Measurements from ENCODE around the gene RDH5. TPM values are rescaled to one million over a fixed set of nuclear protein-coding genes. Genes with fewer than 3 reads are reported as not detected.

Gene RDH5
- polyA plus RNA-seq, 1 of the 3 experiments (the other 2 are of a cell fraction), result 5.2 TPM

- Histone ChIP-seq H3K36me3 (replicated peaks in 1 of 2; ENCODE audit: control insufficient read depth in 1 of 2, insufficient read depth in 2 of 2, low read length in 1 of 2) (no peaks in the 10 kb centered on the region), H3K27me3 (ENCODE audit: insufficient read depth) (no peaks in the 10 kb centered on the region; the same call in 1 of the 2 replicates), H3K9me2 (no peaks in the 10 kb centered on the region), H3K4me2 (no peak overlapping the region), H3K79me2 (ENCODE audit: insufficient read depth) (peaks cover 13% of the 10 kb centered on the region; the same call in 1 of the 2 replicates), H3K27ac (ENCODE audit: low read depth in 2 of 2, low read length in 1 of 2) (peak overlapping the region in 1 of 2 experiments; percentile 64; a peak in 2 of 4 replicates), H3K4me1 (ENCODE audit: control insufficient read depth in 1 of 2, insufficient read depth in 2 of 2, low read depth in 1 of 2, low read length in 1 of 2) (peaks cover 15 to 21% of the 10 kb centered on the region in 2 experiments; a peak in 3 of 4 replicates), H3K4me3 (ENCODE audit: low read depth in 2 of 2, low read length in 1 of 2) (no peak overlapping the region), H3K9ac (no peak overlapping the region), H3K9me3 (no peaks in the 10 kb centered on the region), H2AFZ (ENCODE audit: low read depth) (no peak overlapping the region), H3F3A (replicated peaks; ENCODE audit: insufficient read depth) (peaks cover 9% of the 10 kb centered on the region), H4K20me1 (ENCODE audit: insufficient read depth) (no peaks in the 10 kb centered on the region)
- TF ChIP-seq CTCF (IDR thresholded peaks at IDR 0.05), result no peak
- TF ChIP-seq MAX (IDR thresholded peaks at IDR 0.05; ENCODE audit: low read depth), result no peak
- TF ChIP-seq NRF1 (IDR thresholded peaks at IDR 0.05; ENCODE audit: low read depth, low read length), result no peak
- TF ChIP-seq GABPA (IDR thresholded peaks at IDR 0.05; ENCODE audit: low read depth), result no peak
- TF ChIP-seq FOSL2 (IDR thresholded peaks at IDR 0.05; ENCODE audit: borderline replicate concordance, low read depth), result no peak
- 0% methylated on average over 1 of the region's 1 CpG for WGBS (ENCODE audit: low lambda C conversion rate)
- CTCF ChIA-PET, result interaction anchor here (0.8 to 1.2 kb wide), 3 partner anchors 10 to 57 kb away, joined by 3 to 4 read pairs (median 3); no protein-coding TSS in a partner anchor
- DNase-seq, result no peak
- POLR2A ChIA-PET, result no interaction called here
Observed at GRCh38 chr12:55712700-55713415, 7.3 kb upstream of the RDH5 start.

- 31% methylated on average over 2 of the region's 2 CpGs for WGBS (ENCODE audit: low lambda C conversion rate)
- CTCF ChIA-PET, result interaction anchor here (0.8 kb wide), 1 partner anchor 58 kb away, joined by 3 read pairs; no protein-coding TSS in a partner anchor
Observed at GRCh38 chr12:55713721-55714120, 6.5 kb upstream of the RDH5 start.

More at GRCh38 chr12:55713721-55714120, 6.5 kb upstream of the RDH5 start:
- Histone ChIP-seq H4K20me1 (ENCODE audit: insufficient read depth) (no peaks in the 10 kb centered on the region), H3K9me3 (no peaks in the 10 kb centered on the region), H3K4me3 (ENCODE audit: low read depth in 2 of 2, low read length in 1 of 2) (no peak overlapping the region), H3K9ac (no peak overlapping the region), H3K27me3 (ENCODE audit: insufficient read depth) (no peaks in the 10 kb centered on the region; the same call in 1 of the 2 replicates), H3F3A (replicated peaks; ENCODE audit: insufficient read depth) (peaks cover 9% of the 10 kb centered on the region), H2AFZ (ENCODE audit: low read depth) (no peak overlapping the region), H3K79me2 (ENCODE audit: insufficient read depth) (peaks cover 13% of the 10 kb centered on the region; the same call in 1 of the 2 replicates), H3K4me2 (no peak overlapping the region), H3K9me2 (no peaks in the 10 kb centered on the region), H3K27ac (ENCODE audit: low read depth in 2 of 2, low read length in 1 of 2) (peak overlapping the region in 1 of 2 experiments; percentile 64; a peak in 1 of 4 replicates), H3K36me3 (replicated peaks in 1 of 2; ENCODE audit: control insufficient read depth in 1 of 2, insufficient read depth in 2 of 2, low read length in 1 of 2) (no peaks in the 10 kb centered on the region), H3K4me1 (ENCODE audit: control insufficient read depth in 1 of 2, insufficient read depth in 2 of 2, low read depth in 1 of 2, low read length in 1 of 2) (peaks cover 13 to 18% of the 10 kb centered on the region in 2 experiments; a peak in 3 of 4 replicates)
- DNase-seq, result no peak
- TF ChIP-seq JUND (IDR thresholded peaks at IDR 0.05), result peak; percentile 61
- TF ChIP-seq NFIC (IDR thresholded peaks at IDR 0.05; ENCODE audit: borderline replicate concordance), result peak; percentile 13; the same call in 1 of the 2 replicates
- TF ChIP-seq SIN3A (IDR thresholded peaks at IDR 0.05; ENCODE audit: borderline replicate concordance, low read depth, low read length), result no peak
- TF ChIP-seq PBX3 (IDR thresholded peaks at IDR 0.05), result peak; percentile 60
- TF ChIP-seq TEAD4 (IDR thresholded peaks at IDR 0.05; ENCODE audit: borderline replicate concordance, insufficient read depth), result peak; percentile 33; the same call in 1 of the 2 replicates
- TF ChIP-seq GATA2 (CRISPR knock-in tag; IDR thresholded peaks at IDR 0.05), result no peak
- TF ChIP-seq FOSL2 (IDR thresholded peaks at IDR 0.05; ENCODE audit: borderline replicate concordance, low read depth), result peak; percentile 74
- TF ChIP-seq TCF12 (IDR thresholded peaks at IDR 0.05), result peak; percentile 42; the same call in 1 of the 2 replicates
- TF ChIP-seq EP300 (IDR thresholded peaks at IDR 0.05; ENCODE audit: borderline replicate concordance in 1 of 2, low read depth in 1 of 2, low read length in 1 of 2), result peak in 1 of 2 experiments; percentile 43; a peak in 1 of 4 replicates
- POLR2A ChIA-PET, result no interaction called here
